ENCODE data around the gene CCDC136.

The CCDC136 gene

DNA sequence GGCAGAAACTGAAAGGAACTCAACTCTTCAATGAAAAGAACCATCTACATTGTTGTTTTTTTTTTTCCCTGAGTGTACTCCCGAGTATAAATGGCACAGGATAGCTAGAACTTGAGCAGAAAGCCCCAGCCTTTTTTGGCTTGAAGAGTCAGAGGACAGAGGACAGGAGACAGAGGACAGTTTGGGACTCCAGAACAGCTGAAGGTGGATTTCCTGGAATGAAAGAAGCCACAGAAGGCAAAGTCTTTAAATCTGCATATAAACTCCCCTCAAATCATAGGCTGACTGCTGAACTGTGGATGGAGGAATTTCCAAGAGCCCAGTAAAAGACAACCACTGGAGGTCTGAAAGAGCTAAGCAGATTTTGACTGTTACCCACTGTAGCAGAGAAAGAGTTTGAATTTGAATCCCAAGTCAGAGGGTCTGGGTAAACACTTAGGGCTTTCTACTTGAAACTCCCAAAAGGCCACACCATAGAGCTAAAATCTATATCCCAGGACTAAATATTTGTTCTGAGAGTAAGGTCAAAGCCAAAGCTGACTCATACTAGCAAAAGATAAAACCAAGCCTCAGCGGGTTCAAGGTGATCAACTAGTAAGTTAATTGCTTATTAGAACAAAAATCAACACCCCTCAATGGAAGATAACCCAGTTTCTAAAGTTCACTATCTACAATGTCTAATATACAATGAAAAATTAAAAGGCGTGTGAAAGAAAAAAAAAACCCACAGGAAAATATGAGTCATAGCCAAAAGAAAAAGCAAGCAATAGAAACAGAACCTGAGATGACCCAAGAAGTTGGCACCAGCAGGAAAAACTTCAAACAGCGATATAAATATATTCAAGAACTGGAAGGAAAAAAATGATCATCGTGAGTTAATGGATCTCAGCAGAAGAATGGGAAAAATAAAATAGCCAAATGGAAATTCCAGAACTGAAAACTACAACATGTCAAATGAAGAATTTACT is 14.3 kb upstream of the CCDC136 start:
- peak; percentile 24 for DNase-seq (ENCODE audit: low read depth)

DNA sequence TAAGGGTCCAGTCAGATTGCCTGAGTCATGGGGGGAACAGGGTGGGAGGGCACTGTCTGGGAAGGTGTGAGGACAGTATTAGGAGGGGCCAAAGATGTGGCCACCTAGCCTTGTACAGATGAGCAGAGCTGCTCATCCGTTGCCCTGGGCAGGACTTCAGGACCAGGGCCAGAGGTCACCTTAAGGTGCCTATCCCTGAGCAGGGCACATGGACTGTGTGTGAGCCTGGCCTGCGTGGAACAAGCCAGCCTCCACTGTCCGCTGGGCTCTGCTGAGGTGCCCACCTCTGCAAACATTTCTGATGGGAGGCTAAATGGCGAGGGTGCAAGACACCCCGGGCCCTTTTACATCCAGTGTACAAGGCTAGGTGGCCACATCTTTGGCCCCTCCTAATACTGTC is 12.8 kb upstream of the CCDC136 start:
- no peak for DNase-seq (ENCODE audit: low read depth)

DNA sequence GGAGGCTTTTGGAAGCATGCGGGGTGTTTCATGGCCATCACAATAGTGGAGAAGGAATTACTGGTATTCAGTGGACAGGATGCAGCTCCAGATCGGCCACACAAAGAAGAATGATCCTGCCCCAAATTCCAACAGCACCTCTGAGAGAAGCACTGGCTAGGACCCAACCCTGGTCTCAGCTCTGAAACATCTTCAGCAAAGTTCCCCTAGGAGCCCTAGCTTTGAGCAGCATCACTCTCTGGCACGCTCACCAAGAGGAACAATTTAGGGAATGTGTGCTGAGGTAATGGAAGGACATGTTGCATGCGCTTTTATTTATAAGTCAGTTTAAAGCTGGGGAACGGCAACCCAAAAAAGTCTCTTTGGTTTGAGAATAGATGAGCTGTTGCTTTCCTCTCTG is 10.6 kb upstream of the CCDC136 start:
- no peak for DNase-seq (ENCODE audit: low read depth)

DNA sequence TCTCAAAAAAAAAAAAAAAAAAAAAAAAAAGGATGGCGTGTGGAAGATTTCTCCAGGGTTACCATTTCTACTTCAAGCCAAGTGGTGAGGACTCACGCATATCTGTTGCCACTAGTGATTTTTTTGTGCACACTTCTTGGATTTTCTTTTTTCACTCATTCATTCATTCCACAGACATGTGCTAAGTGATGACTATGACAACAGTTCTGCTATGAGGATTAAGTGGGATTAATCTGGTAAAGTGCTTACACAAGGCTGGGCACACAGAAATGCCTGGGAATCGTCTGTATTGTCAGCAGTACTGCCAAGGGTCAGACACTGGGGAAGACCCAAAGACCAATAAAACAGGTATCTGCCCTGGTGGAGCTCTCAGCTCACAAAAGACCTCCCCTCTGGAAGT is 9.9 kb upstream of the CCDC136 start:
- no peak for DNase-seq (ENCODE audit: low read depth)

DNA sequence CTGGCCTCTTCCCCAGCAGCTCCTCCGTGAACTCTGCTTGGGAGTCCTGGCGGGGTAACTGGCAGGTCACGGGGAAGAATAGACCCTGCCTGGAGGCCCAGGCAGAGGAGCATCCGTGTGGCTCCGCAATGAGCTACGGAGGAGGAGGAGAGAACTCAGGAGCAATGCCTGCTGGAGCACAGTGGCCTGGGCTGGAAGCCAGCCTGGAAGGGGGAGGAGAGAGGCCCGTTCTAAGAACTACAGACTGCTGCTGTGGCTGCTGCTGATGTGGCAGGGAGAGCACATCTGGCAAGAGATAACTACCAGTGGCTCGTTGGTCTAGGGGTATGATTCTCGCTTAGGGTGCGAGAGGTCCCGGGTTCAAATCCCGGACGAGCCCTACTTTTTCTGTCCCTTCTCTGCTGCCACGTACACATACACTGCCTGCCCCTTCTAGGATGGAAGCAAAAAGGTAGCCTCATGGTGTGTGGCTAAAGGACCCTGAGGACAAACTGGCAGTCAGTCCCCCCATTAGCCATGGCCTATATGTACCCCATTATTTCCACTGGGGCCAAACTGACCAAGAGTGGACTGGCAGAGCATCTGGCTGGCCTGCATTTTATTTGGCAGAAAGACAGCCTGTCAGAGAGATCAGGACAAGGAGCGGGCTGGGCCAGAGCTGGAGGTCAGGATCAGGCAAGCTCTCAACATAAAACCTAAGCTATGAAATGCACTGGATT is 8.5 kb upstream of the CCDC136 start:
- peak; percentile 70 for DNase-seq (ENCODE audit: low read depth)

DNA sequence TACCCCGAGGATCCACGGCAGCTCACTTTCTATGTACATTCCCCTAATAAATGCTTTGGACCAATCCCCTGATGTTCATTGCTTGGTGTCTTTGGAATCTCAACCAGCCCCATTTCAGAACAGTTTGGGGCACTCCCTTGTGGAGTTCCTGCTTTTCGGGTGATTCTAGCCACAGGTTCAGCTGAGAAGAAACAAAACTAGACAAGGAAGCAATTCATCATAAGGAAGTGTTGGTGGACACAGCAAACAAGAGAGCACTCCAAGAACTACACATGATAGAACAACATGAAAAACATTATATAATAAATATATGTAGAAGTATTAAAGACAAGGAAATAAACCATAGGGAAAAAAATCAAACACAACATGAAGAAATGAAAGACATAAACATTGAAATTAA is 6.0 kb upstream of the CCDC136 start:
- no peak for DNase-seq (ENCODE audit: low read depth)

DNA sequence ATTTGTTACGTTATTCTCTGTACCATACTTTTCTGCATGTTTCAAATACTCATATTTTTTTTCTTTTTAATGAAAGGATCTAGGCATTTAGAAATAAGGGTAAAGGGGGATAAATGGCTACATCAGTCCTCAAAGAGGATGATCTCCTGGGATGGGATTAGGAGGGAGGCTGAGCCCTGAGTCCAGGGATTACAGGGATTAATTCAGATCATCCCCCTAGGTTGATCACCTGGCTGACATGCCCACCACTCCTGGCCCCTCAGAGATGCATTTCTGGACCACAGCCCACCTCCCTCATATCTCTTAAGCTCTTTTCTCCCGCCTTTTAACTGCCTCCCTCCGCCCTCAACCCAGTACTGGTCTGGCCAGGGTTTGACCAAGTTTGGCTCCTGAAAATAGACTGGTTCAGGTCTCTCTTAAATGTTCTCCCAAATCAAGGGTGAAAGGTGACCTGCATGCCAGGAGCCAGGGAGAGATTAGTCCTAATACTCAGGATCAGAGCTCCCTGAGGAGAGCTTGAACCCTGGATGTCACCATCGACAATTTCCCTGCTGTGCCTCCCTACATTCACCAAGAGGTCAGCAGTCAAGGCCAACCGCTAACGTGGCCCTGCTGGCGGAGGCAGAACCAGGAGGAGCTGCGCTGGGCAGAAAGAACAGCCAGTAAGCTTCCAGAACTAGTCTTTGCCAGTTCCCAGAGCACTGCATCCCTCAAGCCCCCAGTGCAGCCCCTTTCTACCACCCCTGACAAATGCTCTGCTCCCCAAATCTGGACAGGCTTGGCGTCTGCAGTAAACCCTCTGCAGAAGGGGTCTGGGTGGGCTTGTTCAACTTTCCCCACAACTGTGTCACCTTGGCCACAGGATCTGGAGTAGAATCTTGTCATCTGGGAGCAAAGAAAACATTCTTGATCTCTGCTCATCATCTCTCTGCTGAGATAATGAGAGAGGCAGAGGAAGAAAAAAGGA is 3.0 kb upstream of the CCDC136 start:
- no peak for DNase-seq (ENCODE audit: low read depth)

DNA sequence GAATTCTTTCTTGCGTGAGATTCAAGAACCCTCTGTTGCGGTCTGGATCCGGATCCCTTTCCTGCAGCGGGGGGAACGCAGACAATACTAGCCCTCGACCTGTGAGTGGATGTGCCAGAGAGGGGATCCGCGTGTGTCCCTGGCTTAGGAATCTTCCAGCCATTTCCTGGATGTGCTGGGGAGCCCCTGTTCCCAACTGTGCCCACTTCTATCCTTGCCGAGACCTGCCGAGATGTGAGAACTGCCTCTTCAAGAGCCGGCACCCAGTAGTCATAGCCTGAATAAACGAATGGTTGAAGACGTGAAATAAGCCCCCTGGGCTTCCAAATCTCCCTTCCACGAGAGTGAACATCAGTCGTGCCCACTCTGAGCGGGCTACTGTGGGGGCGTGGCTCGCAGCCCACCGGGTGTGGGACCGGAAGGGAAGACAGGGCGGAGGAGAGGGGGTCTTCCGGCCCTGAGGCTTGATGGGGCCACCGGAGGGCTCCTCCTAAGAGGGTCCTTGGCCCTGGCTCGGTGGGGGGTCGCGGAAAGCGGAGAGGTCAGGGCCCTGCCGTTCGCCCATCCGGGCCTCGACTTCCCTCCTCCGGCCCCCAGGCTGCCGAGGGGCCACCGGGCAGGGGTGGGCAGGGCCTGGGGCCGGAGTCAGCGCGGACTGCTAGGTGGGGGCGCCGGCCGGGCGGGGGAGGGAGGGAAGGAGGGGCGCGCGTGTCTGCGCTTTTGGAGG is 1.3 kb upstream of the CCDC136 start:
- DNase-seq (ENCODE audit: low read depth), result no peak

DNA sequence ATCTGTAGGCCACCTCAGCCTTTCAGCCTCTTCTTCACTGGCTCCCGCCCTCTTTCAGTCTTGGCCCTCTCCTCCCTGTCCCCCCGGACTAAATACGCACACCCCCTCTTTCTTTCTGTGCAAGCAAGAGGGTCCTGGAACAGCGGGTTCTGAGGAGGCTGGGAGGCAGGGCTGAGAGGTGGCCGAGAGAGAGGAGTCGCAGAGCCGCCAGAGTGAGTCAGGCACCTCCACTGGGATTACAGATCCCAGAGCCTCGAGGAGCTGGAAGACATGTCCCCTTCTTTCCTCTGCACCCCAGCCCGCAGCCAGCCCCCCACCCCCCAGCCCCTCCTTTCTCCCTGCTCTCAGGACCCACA is 182 bp downstream of the CCDC136 start:
- peak; percentile 54 for DNase-seq (ENCODE audit: low read depth)

DNA sequence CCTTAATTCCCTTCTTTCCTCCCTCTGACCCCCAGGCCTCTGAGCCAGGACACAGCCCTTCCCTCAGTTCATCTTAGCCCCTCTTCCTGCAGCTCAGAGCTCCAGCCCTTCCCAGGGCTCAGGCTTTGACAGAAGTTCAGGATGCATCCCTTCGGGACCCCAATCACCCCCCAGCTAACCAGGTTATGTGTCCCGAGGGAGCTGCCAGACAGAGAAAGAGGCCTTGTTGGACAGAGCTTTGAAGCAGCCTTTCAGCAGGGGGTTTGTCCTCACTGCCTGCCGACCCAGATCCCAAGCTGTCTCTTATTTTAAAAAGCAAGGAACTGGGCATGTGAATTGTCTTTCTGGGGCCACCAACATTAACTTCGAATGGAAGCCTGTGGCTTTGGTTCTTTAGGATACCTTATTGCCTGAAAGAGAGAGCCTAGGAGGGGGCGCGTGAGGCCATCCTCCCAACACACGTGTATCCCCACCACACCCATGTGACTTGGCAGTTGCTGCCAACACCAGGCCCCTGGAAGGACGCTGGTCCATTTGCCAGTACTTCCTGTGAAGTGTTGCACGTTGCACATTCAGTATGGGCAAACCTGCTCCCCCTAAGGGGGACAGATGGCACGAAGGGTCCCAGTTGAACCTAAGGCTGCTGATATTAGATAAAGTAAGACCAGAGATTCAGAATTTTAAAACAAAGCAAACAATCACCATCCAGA is 858 bp downstream of the CCDC136 start:
- DNase-seq (ENCODE audit: low read depth), result no peak

DNA sequence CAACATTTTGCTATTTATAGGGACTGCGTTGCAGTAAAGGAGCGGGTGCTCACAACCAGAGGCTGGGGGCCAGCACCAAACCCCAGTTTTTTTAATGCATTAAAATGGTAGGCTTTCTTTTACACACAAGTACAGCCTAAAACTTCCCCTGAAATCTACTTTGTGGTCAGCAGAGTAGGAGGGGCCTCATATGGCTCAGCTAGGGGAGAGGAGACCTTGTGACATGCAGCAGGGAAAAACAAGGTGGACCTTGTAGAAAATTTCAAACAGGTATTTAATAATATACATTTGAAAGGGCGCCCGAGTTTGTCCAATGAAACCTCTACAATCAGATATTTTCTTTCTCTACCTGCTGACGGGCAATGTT is 1.4 kb downstream of the CCDC136 start:
- no peak for DNase-seq (ENCODE audit: low read depth)

DNA sequence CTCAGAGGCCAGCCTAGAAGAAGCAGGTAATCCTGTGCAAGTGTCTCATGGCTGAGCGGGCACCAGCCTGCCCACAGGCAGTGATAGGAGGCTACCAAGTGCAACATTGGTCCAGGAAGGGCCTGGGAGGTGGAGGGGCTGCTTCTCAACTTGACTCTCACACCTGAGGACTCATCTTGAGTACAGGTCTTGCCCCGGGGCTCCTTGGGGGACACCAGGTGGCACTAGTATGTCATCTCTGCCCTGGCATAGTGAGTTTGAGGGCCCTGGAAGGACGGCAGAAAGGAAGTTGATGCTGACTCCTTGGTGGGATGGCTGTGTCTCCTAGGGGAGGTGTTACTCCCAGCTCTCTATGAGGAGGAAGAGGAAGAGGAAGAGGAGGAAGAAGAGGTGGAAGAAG is 2.3 kb downstream of the CCDC136 start:
- DNase-seq (ENCODE audit: low read depth), result no peak

DNA sequence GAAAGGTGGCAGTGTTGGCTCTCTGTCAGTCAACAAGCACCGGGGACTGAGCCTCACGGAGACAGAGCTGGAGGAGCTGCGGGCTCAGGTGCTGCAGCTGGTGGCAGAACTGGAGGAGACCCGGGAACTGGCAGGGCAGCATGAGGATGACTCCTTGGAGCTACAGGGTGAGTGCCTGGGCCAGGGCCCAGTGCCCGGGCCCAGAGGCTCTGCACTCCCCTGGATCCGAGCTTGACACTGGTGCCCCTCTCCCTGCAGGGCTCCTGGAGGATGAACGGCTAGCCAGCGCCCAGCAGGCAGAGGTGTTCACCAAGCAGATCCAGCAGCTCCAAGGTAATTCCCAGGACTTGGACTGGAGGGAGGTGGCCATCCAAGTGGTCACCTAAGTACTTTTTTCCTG is 2.7 kb downstream of the CCDC136 start:
- no peak for DNase-seq (ENCODE audit: low read depth)

DNA sequence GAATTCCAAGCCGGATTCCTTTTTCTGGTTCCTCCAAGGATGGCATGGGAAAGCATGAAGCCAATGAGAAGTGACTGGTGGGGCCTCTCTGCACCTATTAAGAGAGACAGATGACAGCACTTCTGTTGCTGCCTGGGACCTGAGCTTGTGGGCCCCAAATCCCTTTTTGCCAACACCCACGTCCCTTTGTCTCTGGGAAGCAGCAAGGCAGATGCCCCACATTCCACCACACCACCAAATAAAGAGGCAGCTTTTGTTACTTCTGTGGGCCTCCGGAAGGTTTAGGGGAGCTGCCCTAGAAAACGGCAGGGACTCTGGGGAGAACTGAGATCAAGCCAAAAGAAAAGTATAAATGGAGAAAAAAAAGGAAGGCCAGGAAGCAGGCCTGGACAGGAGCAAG is 3.4 kb downstream of the CCDC136 start:
- no peak for DNase-seq (ENCODE audit: low read depth)

DNA sequence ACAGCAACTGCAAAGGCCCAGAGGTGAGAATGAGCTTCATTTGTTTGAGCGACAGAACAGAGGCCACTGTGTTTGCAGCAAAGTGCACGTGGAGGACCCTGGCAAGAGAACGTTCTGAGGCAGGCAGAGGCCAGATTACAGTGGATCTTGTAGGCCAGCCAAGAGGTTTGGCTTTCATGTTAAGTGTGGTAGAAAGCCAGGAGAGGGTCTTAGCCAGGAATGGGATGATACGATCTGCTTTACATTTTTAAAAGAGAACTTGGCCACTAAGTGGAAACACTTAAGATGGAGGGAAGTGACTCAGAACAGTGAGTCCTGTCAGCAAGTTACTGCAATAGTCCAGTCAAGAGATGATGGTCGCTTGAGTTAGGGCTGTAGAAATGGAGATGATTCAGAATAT is 4.6 kb downstream of the CCDC136 start:
- DNase-seq (ENCODE audit: low read depth), result peak; percentile 41

DNA sequence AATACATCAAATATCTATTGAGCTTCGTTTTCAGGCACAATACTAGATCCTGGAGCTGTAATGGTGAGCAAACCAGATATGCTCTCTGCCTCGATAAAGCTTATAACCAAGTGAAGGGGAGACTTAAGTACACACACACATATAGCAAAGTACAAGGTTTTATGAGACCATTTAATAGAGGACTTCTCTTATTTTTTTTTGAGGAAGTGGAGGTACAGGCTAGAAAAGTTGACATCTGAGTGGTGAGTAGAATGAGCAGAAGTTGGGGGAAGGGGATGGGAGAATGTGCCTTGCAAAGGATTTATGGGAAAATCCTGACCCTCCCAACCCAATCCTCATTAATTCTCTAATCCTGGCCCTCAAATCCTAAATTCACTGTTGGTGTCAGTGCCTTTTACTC is 7.7 kb downstream of the CCDC136 start:
- DNase-seq (ENCODE audit: low read depth), result no peak

DNA sequence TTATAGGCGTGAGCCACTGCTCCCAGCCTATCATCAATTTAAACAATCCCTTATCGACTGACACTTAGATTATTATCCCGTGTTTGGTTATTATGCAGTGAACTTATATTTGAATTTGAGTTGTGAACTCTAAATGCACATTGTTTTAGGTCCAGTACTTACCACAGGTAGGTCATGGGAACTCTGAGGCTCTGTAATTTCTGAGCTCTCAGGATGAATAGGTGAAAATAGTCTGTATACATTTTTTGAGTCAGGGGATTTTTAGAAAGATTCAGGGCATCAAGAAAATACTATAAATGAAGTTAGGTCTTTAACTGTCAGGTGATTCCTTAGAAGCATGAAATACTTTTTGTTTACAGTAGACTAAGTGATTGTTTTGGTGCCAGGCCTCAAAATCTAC is 8.8 kb downstream of the CCDC136 start:
- no peak for DNase-seq (ENCODE audit: low read depth)

DNA sequence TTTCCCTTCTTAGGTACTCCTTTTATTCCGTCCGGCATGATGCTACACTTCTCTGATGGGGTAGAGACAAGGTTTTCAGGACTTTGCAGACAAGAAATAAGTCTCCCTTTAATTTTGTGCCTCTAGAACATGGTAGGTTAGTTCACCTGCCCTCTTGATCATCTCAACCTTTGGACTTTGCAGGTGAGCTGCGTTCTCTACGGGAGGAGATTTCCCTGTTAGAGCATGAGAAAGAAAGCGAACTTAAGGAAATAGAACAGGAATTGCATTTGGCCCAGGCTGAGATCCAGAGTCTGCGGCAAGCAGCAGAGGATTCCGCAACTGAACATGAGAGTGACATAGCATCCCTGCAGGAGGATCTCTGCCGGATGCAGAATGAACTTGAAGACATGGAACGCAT is 9.2 kb downstream of the CCDC136 start:
- no peak for DNase-seq (ENCODE audit: low read depth)

DNA sequence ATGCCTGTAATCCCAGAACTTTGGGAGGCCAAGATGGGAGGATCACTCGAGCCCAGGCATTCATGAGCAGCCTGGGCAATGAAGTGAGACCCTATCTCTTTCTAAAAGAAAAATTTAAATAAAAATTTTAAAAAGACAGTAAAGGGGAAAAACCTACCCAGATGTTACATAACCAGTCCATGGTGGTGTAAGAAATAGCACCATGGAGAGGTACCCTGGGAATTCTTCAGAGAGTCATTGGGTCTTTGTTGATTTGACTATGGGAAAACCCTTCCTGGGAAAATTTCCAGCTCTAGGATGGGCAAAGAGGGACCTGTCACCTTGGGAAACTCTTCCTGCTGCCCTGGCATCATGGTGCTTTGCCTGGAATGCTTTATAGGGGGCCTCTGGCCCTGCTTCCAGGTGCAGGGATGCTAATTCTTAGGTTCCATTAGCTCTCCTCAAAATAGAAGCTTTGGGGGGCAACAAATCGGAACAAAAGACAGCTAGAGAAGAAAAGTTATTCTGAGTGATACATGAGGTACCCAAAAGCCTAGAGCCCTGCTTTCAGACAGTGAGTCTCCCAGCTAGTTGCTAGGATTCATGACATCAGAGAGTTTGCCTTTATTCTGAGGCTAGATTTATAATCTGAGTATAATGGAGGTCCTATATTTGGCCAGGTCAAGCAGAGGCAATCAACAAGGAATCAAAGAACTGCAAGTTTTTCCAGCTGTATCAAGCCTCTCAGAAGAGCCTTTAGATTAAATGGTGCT is 10.1 kb downstream of the CCDC136 start:
- no peak for DNase-seq (ENCODE audit: low read depth)

DNA sequence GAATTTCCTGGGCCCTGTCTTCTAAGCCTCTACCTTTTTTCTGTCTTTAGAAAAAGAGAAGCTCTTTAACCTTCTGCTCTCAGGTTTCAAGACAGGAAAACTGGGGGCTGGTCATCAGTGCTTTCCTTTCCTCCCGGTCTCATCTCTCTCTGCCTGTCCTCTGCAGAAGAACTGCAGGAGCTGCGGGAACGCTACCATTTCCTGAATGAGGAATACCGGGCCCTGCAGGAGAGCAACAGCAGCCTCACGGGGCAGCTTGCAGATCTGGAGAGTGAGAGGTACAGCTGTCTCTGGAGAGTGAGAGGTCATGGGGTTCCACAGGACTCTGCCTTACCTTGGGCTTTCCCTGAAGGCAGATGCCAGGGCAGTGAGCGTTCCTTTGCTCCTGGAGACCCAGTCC is 12.7 kb downstream of the CCDC136 start:
- no peak for DNase-seq (ENCODE audit: low read depth)

Measured in ELR (cell line).